Central memory CD8-positive, alpha-beta T cell (primary cell): ENCODE measurements around the gene TLE5.
A peak's percentile ranks its signal among the peaks of the same experiment; 100 is the strongest.

Experiments
- ATAC-seq: fragments of 150-1000 bp; cut with Tn5 transposase; replicated peaks from 2 replicates; pipeline ENCODE4 v1.10.0; 2022; ENCODE audit warnings: mild to moderate bottlenecking, moderate FRiP score, moderate number of reproducible peaks; ENCODE audit not compliant: poor library complexity, severe bottlenecking; ENCODE audit errors: extremely low read depth
- DNase-seq, 2 donors: peaks; one replicate each; pipeline ENCODE4 v3.0.0; 2021; ENCODE audit warnings: low spot score in 2 of 2
- H3K27ac Mint-ChIP-seq: one replicate; pipeline ENCODE4 v1.8.0; 2022; ENCODE audit warnings: low read depth, mild to moderate bottlenecking, moderate library complexity, mixed read lengths
- H3K27me3 Mint-ChIP-seq: one replicate; pipeline ENCODE4 v1.8.0; 2022; ENCODE audit warnings: mixed read lengths
- H3K36me3 Mint-ChIP-seq: one replicate; pipeline ENCODE4 v1.8.0; 2022; ENCODE audit warnings: mild to moderate bottlenecking, moderate library complexity, mixed read lengths; ENCODE audit not compliant: insufficient read depth
- H3K4me1 Mint-ChIP-seq: one replicate; pipeline ENCODE4 v1.8.0; 2022; ENCODE audit warnings: mixed read lengths
- H3K4me3 Mint-ChIP-seq: one replicate; pipeline ENCODE4 v1.8.0; 2022; ENCODE audit warnings: mild to moderate bottlenecking, moderate library complexity, mixed read lengths
- H3K9me3 Mint-ChIP-seq: one replicate; pipeline ENCODE4 v1.8.0; 2022; ENCODE audit warnings: mixed read lengths

Gene TLE5

GRCh38 chr19:3066482-3067049 lies 4.3 kb upstream of the TLE5 start:
- Mint-ChIP-seq H3K4me1 (peaks cover 9% of the 10 kb centered on the region), H3K36me3 (peaks cover 1% of the 10 kb centered on the region), H3K27ac (no peak overlapping the region), H3K27me3 (no peaks in the 10 kb centered on the region), H3K4me3 (no peak overlapping the region), H3K9me3 (no peaks in the 10 kb centered on the region)
- ATAC-seq (no peak), DNase-seq (no peak)

- no peak overlapping the region for H3K4me3 Mint-ChIP-seq
- H3K9me3 Mint-ChIP-seq, result no peaks in the 10 kb centered on the region
- H3K4me1 Mint-ChIP-seq, result peaks cover 10% of the 10 kb centered on the region
- peaks cover 2% of the 10 kb centered on the region for H3K36me3 Mint-ChIP-seq
- ATAC-seq, result no peak
- no peak for DNase-seq
- H3K27ac Mint-ChIP-seq, result no peak overlapping the region
- no peaks in the 10 kb centered on the region for H3K27me3 Mint-ChIP-seq
Measured at GRCh38 chr19:3065675-3066357, 3.5 kb upstream of the TLE5 start.

GRCh38 chr19:3064011-3064330 lies 1.7 kb upstream of the TLE5 start:
- Mint-ChIP-seq H3K4me1 (peaks cover 15% of the 10 kb centered on the region), H3K27ac (no peak overlapping the region), H3K27me3 (no peaks in the 10 kb centered on the region), H3K9me3 (no peaks in the 10 kb centered on the region), H3K4me3 (no peak overlapping the region), H3K36me3 (peaks cover 16% of the 10 kb centered on the region)
- ATAC-seq (no peak), DNase-seq (no peak)

DNA sequence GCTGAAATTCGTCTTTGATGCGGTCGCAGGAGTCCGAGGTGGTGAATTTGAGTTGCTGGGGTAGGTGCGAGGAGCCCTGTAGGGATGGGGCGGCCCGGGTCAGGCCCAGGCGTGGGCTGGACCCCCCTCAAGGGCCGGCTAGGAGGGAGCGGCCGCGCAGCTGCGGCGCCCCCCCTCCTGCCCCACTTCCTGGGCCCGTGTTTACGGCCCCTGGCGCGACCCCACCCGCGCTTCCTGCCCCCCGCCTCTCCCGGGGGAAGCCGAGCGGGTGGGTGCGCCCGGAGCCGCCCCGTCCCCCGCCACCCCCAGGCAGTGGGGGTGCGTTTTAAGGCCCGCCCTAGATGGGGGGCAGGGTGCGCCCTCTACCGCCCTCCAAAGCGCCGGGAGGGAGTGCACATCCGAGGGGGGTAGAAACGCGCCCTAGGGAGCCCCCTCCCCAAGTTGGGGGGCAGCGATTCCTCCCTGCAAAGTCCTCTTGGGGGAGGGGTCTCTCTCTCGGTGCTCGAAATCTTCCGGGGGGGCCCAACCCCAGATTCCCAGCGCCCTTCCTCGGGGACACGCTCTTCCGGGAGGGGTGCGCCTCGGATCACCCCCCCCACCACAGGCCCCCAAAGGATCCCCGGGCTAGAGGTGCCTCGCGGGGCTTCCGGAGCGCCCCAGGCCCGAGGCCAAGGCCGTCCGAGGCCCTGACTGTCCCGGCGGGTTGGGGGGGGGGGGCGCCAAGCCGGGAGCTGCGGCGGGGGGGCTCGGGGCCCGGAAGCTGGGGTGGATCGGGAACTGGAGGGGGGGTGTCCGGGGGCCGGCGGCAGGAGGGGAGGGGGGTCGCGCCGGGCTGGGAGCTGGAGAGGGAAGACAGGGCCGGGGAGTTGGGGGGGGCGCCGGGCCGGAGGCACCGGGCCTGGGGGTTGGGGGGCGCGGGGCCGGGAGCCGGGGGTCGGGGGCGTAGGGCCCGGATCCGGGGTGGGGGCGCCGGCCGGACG lies 823 bp downstream of the TLE5 start:
- Mint-ChIP-seq H3K27me3 (no peaks in the 10 kb centered on the region), H3K4me1 (peaks cover 29% of the 10 kb centered on the region), H3K9me3 (no peaks in the 10 kb centered on the region), H3K4me3 (peak overlapping the region; percentile 86), H3K27ac (peak overlapping the region; percentile 69), H3K36me3 (peaks cover 35% of the 10 kb centered on the region)
- DNase-seq, result peak; percentile 57 to 75
- peak; percentile 80 for ATAC-seq

DNA sequence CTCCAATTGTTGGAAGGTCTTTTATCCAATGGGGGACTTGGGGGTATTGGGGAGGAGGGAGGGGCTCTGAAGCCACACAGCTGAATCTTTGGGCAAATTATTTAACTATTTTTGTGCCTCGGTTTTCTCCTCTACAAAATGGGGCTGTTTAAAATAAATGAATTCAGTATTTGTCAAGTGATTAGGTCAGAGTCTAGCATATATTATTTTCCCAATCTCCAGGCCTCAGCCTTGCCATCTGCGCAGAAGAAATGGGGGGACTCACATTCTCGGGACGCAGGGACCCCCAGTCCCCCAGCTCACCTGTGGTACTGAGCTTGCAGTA lies 1.5 kb downstream of the TLE5 start:
- Mint-ChIP-seq H3K4me3 (peak overlapping the region; percentile 86), H3K27ac (peak overlapping the region; percentile 69), H3K9me3 (no peaks in the 10 kb centered on the region), H3K36me3 (peaks cover 38% of the 10 kb centered on the region), H3K4me1 (peaks cover 29% of the 10 kb centered on the region), H3K27me3 (no peaks in the 10 kb centered on the region)
- DNase-seq, result no peak
- no peak for ATAC-seq

DNA sequence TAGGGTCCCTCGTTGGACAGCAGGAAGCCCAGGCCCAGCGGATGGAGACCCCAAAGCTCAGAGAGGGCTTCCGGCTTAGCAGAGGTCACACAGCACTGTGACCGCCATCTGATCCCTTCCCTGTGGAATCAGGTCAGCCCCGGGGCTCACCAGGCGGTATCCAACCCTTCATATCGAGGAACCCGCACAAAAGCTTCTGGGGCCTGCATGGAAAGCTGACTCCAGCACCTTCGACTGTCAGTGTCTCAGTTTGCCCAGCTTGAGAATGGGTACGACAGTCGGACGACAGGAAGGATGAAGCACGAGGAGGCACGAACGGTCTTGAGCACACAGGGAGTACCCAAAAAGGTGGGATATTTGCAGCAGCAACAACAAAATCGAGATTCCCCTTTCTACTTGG lies 2.6 kb downstream of the TLE5 start:
- ATAC-seq (no peak), DNase-seq (no peak)
- Mint-ChIP-seq H3K36me3 (peaks cover 48% of the 10 kb centered on the region), H3K27me3 (no peaks in the 10 kb centered on the region), H3K27ac (no peak overlapping the region), H3K4me3 (peak overlapping the region; percentile 86), H3K4me1 (peaks cover 36% of the 10 kb centered on the region), H3K9me3 (no peaks in the 10 kb centered on the region)

DNA sequence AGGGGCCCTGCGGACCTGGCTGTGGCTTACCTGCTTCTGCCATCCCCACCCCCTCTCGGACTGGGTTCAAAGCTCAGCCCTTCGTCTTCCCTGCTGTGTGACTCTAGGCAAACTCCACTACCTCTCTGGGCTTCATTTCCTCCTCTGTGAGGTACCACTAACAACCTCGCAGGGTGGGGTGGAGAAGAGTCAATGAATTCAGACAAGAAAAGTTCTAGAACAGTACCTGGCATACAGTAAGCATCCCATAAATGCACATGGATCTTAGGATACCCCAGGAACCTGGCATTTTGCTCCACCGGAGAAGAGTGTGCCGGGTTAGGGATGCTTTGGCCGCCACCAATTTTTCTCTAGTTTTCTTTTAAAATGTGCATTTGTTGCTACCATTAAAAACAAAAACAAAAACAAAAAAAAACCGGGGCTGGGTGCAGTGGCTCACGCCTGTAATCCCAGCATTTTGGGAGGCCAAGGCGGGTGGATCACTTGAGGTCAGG lies 3.4 kb downstream of the TLE5 start:
- H3K27ac Mint-ChIP-seq, result peak overlapping the region; percentile 29
- DNase-seq, result no peak
- no peaks in the 10 kb centered on the region for H3K27me3 Mint-ChIP-seq
- ATAC-seq, result no peak
- peaks cover 52% of the 10 kb centered on the region for H3K36me3 Mint-ChIP-seq
- H3K4me3 Mint-ChIP-seq, result peak overlapping the region; percentile 43
- peaks cover 37% of the 10 kb centered on the region for H3K4me1 Mint-ChIP-seq
- H3K9me3 Mint-ChIP-seq, result no peaks in the 10 kb centered on the region

- Mint-ChIP-seq H3K4me3 (peak overlapping the region; percentile 43), H3K9me3 (no peaks in the 10 kb centered on the region), H3K4me1 (peaks cover 34% of the 10 kb centered on the region), H3K27ac (peak overlapping the region; percentile 29), H3K36me3 (peaks cover 54% of the 10 kb centered on the region), H3K27me3 (no peaks in the 10 kb centered on the region)
- DNase-seq (no peak), ATAC-seq (no peak)
Measured at GRCh38 chr19:3058009-3058820, 4.1 kb downstream of the TLE5 start.

DNA sequence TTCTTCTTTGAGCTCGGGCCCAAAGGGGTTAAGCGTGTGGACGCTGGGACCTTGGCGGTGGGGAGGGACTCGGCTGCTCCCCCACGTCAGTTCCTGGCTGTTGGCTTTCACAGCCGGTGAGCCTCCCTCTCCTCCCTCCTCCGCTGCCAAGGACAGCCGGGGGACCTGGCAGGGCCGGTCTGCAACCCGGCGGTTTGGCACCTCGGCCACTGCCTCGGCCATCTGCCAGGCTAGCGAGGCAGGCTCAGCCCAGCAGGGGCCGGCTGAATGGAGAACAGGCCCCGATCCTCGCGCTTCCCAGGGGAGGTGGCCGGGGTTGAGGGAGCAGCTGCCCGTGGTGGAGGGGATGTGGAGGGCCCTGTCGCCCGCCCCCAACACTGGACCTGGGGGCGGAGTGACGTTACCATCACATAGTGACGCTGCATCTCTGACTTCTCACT lies 5.0 kb downstream of the TLE5 start:
- Mint-ChIP-seq H3K27ac (peak overlapping the region; percentile 49), H3K9me3 (no peaks in the 10 kb centered on the region), H3K27me3 (no peaks in the 10 kb centered on the region), H3K4me1 (peaks cover 28% of the 10 kb centered on the region), H3K36me3 (peaks cover 58% of the 10 kb centered on the region), H3K4me3 (peak overlapping the region; percentile 43)
- ATAC-seq (no peak), DNase-seq (no peak)

GRCh38 chr19:3056417-3057088 lies 5.7 kb downstream of the TLE5 start:
- peak overlapping the region; percentile 49 for H3K27ac Mint-ChIP-seq
- H3K9me3 Mint-ChIP-seq, result no peaks in the 10 kb centered on the region
- ATAC-seq (no peak), DNase-seq (no peak)
- H3K4me1 Mint-ChIP-seq, result peaks cover 28% of the 10 kb centered on the region
- peaks cover 61% of the 10 kb centered on the region for H3K36me3 Mint-ChIP-seq
- no peaks in the 10 kb centered on the region for H3K27me3 Mint-ChIP-seq
- H3K4me3 Mint-ChIP-seq, result no peak overlapping the region

GRCh38 chr19:3055741-3056416 lies 6.4 kb downstream of the TLE5 start:
- Mint-ChIP-seq H3K4me1 (peaks cover 27% of the 10 kb centered on the region), H3K4me3 (no peak overlapping the region), H3K36me3 (peaks cover 60% of the 10 kb centered on the region), H3K27me3 (no peaks in the 10 kb centered on the region), H3K27ac (no peak overlapping the region), H3K9me3 (no peaks in the 10 kb centered on the region)
- ATAC-seq (no peak), DNase-seq (no peak)
